ENCODE results near the gene CRB3.
"Not testable (repeated sequence)": the region's sequence is repeated elsewhere in the genome, so short reads cannot be mapped to it uniquely, and the experiment has no call there.

The CRB3 gene

DNA sequence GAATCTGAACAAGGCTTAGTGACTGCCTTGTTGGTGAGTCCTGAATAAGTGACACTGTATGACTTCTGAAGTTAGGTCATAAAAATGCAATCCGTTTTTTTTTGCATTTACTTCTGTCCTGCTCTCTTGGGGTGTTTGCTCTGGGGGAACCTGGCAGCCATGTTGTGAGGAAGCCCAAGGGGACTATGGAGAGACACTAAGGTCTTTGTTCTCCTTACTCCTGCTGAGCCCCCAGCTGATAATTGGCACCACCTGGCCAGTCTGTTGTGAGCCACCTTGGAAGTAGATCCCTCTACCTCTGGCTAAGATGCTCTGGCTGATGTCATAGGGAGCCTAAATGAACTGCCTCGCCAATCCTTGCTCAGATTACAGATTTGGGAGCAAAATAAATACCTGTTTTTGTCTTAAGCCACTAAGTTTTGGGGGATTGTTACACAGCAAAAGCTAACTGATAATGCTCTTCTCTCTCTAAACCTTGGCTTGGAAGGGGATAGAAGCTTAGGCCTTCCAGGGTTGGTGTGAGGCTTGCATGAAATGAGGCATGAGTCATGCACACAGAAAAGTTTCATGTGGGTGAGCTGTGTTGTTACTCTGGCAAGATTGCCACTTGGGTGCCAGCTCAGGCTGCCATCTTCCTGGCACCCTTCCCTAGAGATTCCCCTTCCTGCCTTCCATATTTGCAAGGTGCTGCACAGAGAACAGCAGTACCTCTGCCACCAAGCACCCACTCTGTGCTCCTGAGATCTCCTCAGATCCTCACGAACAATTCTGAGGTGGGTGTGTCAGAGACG is 27.9 kb downstream of the CRB3 start:
- no peak for DNase-seq (ENCODE audit: low read depth)

DNA sequence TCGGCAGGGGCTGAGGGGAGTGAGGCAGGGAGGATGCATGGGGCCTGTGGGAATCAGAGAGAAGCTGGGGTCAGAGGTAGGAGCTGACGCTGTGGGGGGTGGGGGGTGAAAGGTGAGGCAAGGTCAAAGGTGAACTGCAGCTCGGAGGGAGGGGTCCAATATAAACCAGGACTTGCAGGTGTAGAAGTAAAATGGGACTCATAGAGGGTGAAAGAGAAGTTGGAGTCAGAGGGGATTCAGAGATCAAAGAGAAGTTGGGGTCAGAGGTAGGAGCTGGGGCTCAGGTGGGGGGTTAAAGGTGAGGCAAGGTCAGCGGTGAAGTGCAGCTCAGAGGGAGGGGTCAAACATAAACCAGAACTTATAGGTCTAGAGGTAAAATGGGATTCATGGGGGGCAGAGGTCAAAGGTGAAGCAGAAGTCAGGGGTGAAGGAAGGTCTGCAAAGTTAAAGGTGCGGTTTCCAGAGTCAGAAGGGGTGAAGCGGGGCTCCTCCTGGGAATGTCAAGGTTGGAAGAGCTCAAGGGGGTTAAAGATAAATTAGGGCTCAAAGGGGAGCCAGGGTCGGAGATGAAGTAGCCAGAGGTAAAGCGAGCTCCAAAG is 30.5 kb downstream of the CRB3 start:
- DNase-seq (ENCODE audit: low read depth) = no peak

DNA sequence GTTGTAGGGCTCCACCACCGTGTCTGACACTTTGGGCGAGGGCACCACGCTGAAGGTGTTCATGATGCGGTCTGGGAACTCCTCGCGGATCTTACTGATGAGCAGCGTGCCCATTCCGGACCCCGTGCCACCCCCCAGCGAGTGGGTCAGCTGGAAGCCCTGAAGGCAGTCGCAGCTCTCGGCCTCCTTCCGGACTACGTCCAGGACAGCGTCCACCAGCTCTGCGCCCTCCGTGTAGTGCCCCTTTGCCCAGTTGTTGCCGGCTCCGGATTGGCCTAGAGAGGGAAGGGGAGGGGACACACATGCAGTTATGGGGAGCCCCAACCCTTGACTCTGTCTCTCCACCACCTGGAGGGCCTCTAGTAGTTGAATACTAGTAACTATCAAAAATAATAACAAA is 31.9 kb downstream of the CRB3 start:
- no peak for DNase-seq (ENCODE audit: low read depth)

DNA sequence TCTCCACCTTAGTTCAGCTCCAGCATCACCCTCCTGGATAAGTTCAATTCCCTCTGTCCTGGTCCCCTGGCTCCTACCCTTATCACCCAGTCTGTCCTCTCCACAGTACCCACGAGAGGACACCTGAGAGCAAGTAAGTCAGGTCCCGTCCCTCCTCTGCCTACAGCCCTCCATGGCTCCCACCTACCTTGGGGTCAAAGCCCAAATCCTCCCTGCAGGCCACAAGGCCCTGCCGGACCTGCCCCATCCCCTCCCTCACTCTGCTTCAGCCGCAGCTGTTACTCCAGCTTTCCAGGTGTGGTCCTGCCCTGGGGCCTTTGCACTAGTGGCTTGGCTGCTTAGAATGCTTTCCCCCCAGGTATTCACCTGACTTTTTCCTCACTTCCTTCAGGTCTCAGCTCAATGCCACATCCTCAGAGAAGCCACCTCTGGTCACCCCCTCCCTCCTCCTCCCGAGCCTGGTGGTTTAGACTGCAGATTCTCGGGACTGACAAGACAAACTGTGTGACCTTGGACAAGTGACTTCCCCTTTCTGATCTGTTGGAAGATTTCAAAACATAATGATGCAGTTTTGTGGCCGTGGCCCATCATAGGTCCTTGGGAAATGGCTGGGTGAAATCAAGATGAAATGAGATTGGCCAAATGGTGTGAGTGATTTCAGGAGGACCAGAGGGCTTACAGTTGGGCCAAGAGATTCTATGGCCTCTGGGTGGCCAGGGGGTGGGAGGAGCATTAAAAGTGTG is 34.4 kb downstream of the CRB3 start:
- no peak for DNase-seq (ENCODE audit: low read depth)

DNA sequence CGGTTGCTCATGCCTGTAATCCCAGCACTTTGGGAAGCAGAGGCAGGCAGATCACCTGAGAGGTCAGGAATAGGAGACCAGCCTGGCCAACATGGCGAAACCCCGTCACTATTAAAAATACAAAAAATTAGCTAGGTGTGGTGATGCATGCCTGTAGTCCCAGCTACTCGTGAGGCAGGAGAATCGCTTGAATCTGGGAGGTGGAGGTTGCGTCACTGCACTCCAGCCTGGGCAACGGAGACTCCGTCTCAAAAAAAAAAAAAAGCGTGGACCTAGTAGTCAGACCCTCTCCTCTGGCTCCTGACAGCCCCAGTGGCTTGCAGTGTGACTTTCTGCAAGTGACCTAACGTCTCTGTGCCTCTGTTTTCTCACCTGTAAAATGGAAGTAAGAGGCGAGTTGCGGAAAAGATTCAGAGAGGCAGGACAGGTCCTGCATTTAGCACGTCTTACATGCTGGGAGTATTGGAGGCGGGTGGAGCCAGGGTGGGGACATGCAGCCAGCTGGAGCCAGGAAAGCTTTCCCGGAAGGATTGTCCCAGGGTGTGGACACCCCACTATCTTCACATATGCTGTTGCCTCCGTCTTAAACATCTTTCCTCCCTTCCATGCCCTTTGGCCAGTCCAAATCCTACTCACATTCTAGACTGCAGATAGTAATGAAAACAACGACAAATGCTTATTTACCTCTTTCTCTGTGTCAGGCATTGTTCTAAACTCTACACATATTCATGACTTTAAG is 35.1 kb downstream of the CRB3 start:
- DNase-seq (ENCODE audit: low read depth) = no peak

GRCh38 chr19:6500837-6501739 is 37.0 kb downstream of the CRB3 start:
- no peak for DNase-seq (ENCODE audit: low read depth)

GRCh38 chr19:6501740-6502648 is 37.9 kb downstream of the CRB3 start, which contains the start of gene TUBB4A:
Gene TUBB4A (minus strand): TSS chr19:6502309. CDS start chr19:6502212, 97 bp downstream.
- no peak for DNase-seq (ENCODE audit: low read depth)

DNA sequence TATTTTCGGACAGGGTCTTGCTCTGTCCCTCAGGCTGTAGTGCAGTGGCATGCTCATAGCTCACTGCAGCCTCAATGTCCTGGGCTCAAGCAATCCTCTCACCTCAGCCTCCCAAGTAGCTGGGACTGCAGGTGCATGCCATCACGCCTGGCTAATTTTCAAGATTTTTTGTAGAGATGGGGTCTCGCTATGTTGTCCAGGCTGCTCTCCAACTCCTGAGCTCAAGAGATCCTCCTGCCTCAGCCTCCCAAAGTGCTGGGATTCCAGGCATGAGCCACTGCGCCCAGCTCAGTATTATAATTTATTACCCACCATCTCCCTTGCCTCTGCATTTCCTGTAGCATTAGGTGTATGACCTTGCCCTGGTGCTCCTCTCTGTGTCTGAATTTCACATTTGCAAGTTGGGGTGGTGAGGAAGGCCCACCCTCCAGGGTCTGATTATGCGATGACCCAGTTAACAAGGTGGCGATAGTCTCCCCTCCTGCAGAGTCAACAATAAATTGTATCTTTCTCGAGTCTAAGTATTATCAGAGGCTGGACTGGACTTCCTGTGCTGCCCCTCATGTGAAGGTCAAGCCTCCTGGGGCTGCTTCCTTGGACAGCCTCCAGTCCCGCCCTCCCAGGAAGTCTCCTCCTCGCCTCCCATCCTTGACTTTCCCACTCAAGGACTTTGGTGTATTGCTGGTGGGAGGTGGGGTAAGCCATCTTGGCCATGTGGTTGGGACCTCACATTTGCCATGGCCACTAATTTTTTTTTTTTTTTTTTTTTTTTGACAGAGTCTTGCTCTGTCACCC is 39.5 kb downstream of the CRB3 start:
- no peak for DNase-seq (ENCODE audit: low read depth)

DNA sequence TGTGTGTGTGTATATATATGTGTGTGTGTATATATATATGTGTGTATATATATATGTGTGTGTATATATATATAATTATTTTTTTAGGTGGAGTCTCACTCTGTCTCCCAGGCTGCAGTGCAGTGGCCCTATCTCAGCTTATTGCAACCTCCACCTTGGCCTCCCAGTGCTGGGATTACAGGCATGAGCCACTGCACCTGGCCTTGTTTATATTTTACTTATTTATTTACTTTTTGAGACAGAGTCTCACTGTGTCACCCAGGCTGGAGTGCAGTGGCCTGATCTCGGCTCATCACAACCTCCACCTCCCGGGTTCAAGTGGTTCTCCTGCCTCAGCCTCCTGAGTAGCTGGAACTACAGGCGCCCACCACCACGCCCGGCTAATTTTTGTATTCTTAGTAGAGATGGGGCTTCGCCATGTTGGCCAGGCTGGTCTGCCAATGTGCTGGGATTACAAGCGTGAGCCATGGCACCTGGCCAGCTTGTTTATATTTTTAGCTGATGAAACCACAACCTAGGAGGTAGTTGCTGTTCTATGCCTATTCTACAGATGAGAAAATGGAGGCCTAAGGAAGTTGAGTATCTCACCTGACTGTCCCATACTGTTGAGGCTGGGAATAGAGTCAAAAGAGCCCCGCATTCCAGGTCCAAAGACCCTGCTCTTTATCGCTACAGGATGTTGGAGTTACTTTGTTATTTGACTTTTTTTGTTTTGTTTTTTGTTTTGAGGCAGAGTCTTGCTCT is 44.1 kb downstream of the CRB3 start:
- not testable (repeated sequence) for DNase-seq (ENCODE audit: low read depth)

GRCh38 chr19:6509118-6509971 is 45.3 kb downstream of the CRB3 start:
- no peak for DNase-seq (ENCODE audit: low read depth)

- no peak for DNase-seq (ENCODE audit: low read depth)
Measured at GRCh38 chr19:6510618-6511017, 46.5 kb downstream of the CRB3 start.

DNA sequence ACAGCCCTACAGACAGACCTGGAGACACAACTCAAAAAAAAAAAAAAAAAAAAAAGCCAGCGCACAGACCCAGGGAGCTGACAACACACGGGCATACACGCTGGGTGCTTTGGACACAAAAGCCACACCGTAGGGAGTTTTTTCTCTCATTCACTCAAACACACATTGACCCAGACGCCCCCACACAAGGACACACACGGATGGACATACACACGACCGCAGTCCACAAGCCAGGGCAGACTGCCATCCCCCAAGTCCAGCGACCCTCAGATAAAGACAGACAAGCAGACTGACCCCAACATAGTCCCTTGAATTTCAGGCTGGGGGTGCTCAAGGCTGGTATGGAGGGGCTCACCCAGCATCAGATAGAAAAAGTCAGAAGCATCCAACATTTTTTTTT is 50.0 kb downstream of the CRB3 start:
- DNase-seq (ENCODE audit: low read depth) = no peak

DNA sequence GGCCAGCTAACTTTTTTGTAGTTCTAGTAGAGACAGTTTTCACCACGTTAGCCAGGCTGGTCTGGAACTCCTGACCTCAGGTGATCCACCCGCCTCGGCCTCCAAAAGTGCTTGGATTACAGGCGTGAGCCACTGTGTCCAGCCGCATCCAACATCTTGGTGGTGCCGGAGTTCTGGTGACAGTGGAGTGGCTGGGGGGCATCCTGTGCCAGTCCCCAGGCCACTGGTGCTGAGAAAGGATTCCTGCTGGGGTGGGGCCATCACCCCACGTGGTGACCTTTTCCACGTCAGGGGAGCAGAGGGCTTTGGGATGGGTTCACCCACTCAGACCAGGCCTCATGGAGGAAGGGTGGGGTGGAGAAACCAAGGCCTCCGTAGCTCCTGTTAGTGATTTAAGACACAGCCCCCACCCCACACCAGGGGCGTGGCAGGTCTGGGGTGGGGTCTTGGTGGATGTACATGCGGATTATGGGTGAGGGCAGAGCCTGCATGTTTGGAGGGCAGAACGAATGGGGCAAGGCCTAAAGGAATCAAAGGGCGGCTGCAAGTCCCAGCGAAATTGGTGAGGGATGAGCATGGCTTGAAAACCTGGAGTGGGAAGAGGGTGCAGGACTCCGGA is 51.0 kb downstream of the CRB3 start:
- no peak for DNase-seq (ENCODE audit: low read depth)

DNA sequence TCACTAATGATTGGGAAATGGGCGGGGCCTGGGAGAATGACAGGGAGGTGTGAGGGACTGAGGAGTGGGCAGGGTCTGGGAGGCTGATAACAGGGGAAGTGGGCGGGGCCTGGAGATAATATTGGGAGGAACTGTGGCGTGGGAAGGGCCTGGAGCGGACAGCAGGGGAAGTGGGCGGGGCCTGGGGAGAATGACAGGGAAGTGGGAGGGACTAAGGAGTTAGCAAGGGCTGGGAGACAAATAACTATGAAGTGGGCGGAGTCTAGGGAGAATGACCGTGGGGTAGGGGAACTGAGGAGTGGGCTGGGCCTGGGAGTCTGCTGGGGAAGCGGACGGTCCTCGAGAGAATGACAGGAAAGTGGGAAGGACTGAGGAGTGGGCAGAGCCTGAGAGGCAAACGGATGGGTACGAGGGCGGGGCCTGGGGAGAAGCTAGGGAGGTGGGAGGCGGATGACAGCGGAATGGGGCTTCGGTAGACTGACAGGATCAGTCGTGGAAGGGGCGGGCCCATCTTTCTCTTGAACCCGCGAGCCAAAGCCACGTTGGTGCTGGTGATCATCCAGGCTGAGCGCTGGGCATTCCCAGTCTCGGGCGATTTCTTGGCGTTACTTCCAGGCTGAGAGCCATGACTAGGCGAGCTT is 52.1 kb downstream of the CRB3 start:
- DNase-seq (ENCODE audit: low read depth) = peak; percentile 94

Measured in iris pigment epithelial cell (primary cell).